AG04449 (cell line): ENCODE data around the gene ALG14.

Source experiments
- CTCF ChIA-PET: fragments of 350-600 bp; formaldehyde crosslinking; extraction: SDS; loops from one replicate; lab custom pipeline; 2021; ENCODE audit warnings: antibody characterized with exemption; lab: Yijun Ruan, JAX
- POLR2A ChIA-PET: fragments of 400-600, 350-600 bp; formaldehyde crosslinking; extraction: SDS; loops from one replicate; lab custom pipeline; 2020; ENCODE audit warnings: antibody characterized with exemption, inconsistent platforms; lab: Yijun Ruan, JAX
- DNase-seq: peaks from one replicate; pipeline ENCODE4 v3.0.0-alpha.2; 2010; ENCODE audit warnings: low read depth, low spot score
- H3K4me3 ChIP-seq: 2 replicates; pipeline ENCODE4 v1.5.1; 2011; ENCODE audit warnings: low read depth, mild to moderate bottlenecking, control low read depth, low read length
- TF ChIP-seq, protein P1 (sequence below): IDR thresholded peaks from one replicate; pipeline ENCODE4 v1.5.1; 2011; ENCODE audit warnings: mild to moderate bottlenecking, moderate library complexity, low read length, control low read depth, inconsistent platforms; ENCODE audit not compliant: insufficient read depth; ENCODE audit errors: missing control alignments

The ALG14 gene

DNA sequence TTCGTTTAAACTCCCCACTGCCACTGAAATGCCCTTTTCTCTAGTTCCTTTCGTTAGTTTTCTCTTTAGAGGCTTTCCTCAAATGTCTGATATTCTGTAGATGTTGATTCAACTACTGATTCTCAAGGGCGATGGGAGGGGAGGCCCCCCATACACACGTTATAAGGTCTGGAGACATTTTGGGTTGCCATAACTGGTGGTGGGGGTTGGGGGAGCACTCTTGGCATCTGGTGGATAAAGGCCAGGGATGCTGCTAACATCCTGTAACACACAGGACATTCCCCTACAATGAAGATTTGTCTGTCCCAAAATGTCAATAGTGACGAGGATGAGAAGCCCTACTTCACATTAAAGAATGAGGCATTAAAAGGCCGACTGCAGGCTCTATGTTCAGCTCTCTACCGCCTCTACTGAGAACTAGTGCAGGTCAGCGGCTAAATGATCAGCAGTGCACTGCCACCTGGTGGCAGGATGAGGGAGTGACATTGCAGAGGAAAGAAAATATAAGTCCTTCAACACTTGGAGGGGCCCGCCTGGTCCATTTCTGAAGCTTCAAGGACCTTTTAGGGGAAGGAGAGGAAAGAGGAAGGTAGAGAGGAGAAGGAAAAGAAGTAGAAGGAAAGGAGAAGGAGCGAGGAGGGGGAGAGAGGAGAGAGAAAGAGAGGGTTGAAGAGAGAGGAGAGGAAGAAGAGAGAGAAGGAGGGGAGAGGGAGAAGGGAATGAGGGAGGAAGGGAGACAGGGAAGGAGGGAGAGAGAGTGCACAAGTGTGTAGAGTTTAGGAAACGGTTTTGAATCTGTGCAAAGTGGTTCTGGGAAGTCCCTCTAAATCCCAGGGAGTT, 29.4 kb downstream of the ALG14 start:
- POLR2A ChIA-PET = interaction anchor here (0.7 kb wide), 1 partner anchor 189 kb away, joined by 4 read pairs; no protein-coding TSS in a partner anchor
- H3K4me3 ChIP-seq = no peak overlapping the region
- DNase-seq = no peak
- TF ChIP-seq, protein P1, sequence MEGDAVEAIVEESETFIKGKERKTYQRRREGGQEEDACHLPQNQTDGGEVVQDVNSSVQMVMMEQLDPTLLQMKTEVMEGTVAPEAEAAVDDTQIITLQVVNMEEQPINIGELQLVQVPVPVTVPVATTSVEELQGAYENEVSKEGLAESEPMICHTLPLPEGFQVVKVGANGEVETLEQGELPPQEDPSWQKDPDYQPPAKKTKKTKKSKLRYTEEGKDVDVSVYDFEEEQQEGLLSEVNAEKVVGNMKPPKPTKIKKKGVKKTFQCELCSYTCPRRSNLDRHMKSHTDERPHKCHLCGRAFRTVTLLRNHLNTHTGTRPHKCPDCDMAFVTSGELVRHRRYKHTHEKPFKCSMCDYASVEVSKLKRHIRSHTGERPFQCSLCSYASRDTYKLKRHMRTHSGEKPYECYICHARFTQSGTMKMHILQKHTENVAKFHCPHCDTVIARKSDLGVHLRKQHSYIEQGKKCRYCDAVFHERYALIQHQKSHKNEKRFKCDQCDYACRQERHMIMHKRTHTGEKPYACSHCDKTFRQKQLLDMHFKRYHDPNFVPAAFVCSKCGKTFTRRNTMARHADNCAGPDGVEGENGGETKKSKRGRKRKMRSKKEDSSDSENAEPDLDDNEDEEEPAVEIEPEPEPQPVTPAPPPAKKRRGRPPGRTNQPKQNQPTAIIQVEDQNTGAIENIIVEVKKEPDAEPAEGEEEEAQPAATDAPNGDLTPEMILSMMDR = peak; percentile 95
- CTCF ChIA-PET = interaction anchor here (0.6 to 8.8 kb wide), 71 partner anchors 9 to 1362 kb away, joined by 3 to 290 read pairs (median 5); partner anchors contain the start of genes BCAR3, CNN3, RWDD3 and SLC44A3

DNA sequence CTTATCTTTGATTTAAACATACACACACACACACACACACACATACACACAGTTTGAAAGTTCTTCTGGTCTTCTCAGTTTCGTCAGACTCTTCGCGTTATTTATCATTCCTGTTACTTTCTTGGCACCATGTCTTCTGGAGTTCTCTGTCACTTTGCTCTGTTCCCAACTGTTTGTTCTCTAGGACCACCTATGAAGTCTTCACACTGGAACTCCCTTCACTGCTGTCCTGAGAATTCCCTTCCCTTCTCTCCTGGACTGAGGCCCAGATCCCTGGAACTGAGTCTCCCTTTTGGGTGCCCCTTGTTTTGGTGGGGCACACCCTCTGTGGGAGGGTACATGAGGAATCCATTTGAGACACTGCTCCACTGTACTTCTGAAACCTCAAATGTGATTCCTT, 30.5 kb downstream of the ALG14 start:
- CTCF ChIA-PET = interaction anchor here (0.6 to 11.2 kb wide), 57 partner anchors 8 to 561 kb away, joined by 3 to 384 read pairs (median 5); partner anchors contain the start of genes ALG14, CNN3 and RWDD3
- DNase-seq = no peak
- no peak overlapping the region for H3K4me3 ChIP-seq
- POLR2A ChIA-PET = interaction anchor here (0.7 to 1.4 kb wide), 3 partner anchors 115 to 187 kb away, joined by 3 to 16 read pairs (median 3); partner anchors contain the start of gene CNN3
- TF ChIP-seq, protein P1 = no peak

DNA sequence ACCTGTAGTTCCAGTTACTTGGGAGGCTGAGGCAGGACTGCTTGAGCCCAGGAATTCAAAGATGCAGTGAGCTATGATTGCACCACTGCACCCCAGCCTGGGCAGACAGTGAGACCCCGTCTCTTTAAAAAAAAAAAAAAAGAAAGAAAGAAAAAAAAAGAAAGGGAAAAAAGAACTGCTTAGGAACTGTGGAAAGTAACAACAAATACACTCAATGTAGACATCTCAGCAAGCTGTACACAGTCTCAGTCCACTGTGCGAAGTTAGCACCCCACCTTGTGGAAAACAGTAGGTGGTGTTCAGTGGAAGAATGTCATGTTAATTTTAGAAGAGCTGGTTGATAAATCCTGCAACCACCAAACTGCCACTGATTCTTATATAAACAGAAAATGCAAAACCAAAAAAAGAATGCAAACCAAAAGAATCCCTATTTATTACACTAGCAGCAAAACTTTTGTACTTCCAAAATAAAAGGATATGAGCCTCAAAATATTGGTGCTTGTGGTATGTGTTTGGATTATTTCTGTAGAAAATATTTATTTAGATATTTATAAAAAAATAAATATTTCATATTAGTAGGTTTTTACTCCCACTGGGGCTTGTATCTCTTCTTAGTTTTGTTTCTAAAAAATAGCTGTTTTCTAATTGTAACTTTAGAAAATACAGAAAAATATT, 31.1 kb downstream of the ALG14 start:
- DNase-seq = peak; percentile 59
- CTCF ChIA-PET = interaction anchor here (0.6 to 11.2 kb wide), 61 partner anchors 9 to 561 kb away, joined by 3 to 384 read pairs (median 5); partner anchors contain the start of genes ALG14, CNN3 and RWDD3
- no peak overlapping the region for H3K4me3 ChIP-seq
- TF ChIP-seq, protein P1 = peak; percentile 78
- POLR2A ChIA-PET = interaction anchor here (0.7 to 1.4 kb wide), 4 partner anchors 115 to 186 kb away, joined by 3 to 16 read pairs (median 3); partner anchors contain the start of gene CNN3

DNA sequence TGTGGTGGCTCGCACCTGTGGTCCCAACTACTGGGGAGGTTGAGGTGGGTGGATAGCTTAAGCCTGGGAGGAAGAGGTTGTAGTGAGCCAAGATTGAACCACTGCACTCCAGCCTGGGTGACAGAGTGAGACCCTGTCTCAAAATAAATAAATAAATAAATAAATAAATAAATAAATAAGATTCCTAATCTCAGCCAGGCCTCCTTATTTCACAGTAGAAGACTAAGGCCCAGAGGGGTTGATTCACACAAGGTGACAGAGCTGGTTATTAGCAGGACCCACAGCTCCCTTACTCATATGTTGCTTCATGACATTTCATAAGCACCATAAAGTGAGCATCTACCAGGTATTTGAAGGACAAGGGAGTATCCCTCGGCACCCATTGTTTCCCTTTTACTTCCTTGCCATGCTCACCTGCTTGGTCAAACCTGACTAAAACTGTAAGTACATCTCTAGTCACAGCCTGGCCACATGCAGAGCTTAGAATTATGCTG, 32.7 kb downstream of the ALG14 start:
- TF ChIP-seq, protein P1 = no peak
- DNase-seq = no peak
- no peak overlapping the region for H3K4me3 ChIP-seq
- CTCF ChIA-PET = interaction anchor here (1.0 to 11.2 kb wide), 18 partner anchors 11 to 525 kb away, joined by 3 to 384 read pairs (median 14); partner anchors contain the start of gene CNN3
- POLR2A ChIA-PET = interaction anchor here (0.8 kb wide), 1 partner anchor 113 kb away, joined by 3 read pairs; the partner anchor contains the start of gene CNN3

DNA sequence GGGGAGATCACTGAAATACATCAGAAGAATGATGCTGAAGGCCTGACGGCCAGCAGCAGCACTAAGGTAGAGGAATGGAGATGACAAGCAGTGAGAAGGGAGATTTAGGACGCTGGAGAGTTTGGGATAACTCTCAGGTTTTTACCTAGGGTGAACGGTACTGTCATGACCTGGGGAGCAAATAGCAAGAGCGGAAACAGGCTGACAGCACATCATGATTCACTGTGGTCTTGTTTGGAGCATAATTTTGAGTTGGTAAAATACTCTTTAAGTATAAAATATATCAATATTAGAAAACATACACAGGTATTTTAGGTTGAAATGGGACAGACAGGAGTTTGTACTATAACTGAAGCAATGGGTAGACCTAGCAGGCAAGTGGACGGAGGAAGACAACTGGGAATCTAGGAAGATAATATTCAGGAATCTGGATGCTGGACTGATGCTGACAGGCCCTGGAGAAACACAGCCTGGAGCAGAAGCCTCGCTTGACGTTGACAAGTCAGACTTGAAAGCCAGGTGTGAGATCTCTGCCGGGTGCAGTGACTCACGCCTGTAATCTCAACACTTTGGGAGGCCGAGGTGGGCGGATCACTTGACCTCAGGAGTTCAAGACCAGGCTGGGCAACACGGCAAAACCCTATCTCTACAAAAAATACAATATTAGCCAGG, 33.3 kb downstream of the ALG14 start:
- no peak for DNase-seq
- CTCF ChIA-PET = interaction anchor here (1.0 to 11.2 kb wide), 14 partner anchors 11 to 234 kb away, joined by 3 to 384 read pairs (median 14); partner anchors contain the start of gene CNN3
- POLR2A ChIA-PET = interaction anchor here (0.8 kb wide), 1 partner anchor 112 kb away, joined by 3 read pairs; the partner anchor contains the start of gene CNN3
- no peak overlapping the region for H3K4me3 ChIP-seq
- TF ChIP-seq, protein P1 = no peak
